Measurements from ENCODE around the gene OR2AE1. TPM values are rescaled to one million over a fixed set of nuclear protein-coding genes. Genes with fewer than 3 reads are reported as not detected.
A peak's percentile ranks its signal among the peaks of the same experiment; 100 is the strongest.

The OR2AE1 gene
- total and polyA plus RNA-seq, 2 of the 13 experiments (the other 11 are each of a cell fraction or from before 2014, with no cell fraction given) = not detected

DNA sequence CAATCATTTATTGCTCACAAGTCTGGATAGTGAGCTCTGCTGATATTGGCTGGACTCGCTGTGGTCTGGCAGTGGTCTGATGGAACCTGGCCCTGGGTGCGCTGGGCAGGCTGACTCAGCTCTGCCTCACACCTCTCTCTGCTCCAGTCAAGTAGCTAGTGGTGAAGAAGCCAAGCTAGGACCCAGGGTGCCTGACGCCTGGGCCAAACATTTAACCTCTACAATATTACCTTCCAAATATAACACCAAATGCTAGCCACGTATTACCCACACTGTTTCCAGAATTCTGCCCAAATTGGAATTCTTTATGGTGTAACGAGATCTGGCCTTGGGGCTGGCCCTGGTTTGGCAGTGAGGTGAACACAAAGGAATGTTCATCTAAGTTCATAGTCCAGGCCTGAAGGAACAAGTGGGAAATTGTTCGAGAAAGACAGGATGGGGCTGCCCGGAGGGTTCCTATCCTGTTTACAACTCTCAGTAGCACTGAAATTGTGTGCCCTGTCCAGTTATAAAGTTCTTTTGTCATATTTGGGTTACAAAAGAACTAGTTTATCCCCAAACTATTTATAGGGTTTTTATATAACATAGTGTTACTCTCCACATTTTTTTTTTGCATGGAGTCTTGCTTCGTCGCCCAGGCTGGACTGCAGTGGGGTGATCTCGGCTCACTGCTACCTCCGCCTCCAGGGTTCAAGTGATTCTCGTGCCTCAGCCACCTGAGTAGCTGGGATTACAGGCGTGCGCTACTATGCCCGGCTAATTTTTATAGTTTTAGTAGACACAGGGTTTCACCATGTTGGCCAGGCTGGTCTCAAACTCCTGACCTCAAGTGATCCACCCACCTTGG is 16.3 kb downstream of the OR2AE1 start (continued):
- TF ChIP-seq CREB1 (IDR thresholded peaks at IDR 0.05) (no peak), CREB1 (CRISPR knock-in tag; IDR thresholded peaks at IDR 0.05) (0 out of 2 replicates have a peak, but pooled peaks have one; percentile 38), KDM3A (CRISPR knock-in tag; IDR thresholded peaks at IDR 0.05; ENCODE audit: low read depth) (no peak), ZNF749 (CRISPR knock-in tag; IDR thresholded peaks at IDR 0.05; ENCODE audit: borderline replicate concordance) (no peak), BCL6 (CRISPR knock-in tag; IDR thresholded peaks at IDR 0.05) (peak; percentile 58), RNF2 (conservative IDR thresholded peaks at IDR 0.05; ENCODE audit: low read depth) (no peak), ZFX (CRISPR knock-in tag; IDR thresholded peaks at IDR 0.05; ENCODE audit: low read depth) (peak; percentile 39; the same call in 1 of the 2 replicates), EP300 (IDR thresholded peaks at IDR 0.05; ENCODE audit: low read depth in 2 of 2, low read length in 2 of 2) (peak in 1 of 2 experiments; percentile 86; a peak in 2 of 4 replicates), EP300 (CRISPR knock-in tag; IDR thresholded peaks at IDR 0.05; ENCODE audit: borderline replicate concordance) (peak; percentile 85; the same call in 1 of the 2 replicates), GATA4 (IDR thresholded peaks at IDR 0.05; ENCODE audit: borderline replicate concordance, low read depth) (peak; percentile 56; the same call in 1 of the 2 replicates), ZNF644 (CRISPR knock-in tag; IDR thresholded peaks at IDR 0.05; ENCODE audit: low read depth) (no peak; the same call in 1 of the 2 replicates), NFIC (IDR thresholded peaks at IDR 0.05; ENCODE audit: low read length) (0 out of 2 replicates have a peak, but pooled peaks have one; percentile 50), ESRRA (CRISPR knock-in tag; IDR thresholded peaks at IDR 0.05; ENCODE audit: low read depth) (no peak), TCF7 (IDR thresholded peaks at IDR 0.05; ENCODE audit: low read depth) (peak; percentile 26; the same call in 1 of the 2 replicates), SATB2 (CRISPR knock-in tag; IDR thresholded peaks at IDR 0.05) (no peak), FOXK1 (CRISPR knock-in tag; IDR thresholded peaks at IDR 0.05; ENCODE audit: borderline replicate concordance, low read depth) (peak; percentile 65; the same call in 1 of the 2 replicates), SIX4 (CRISPR knock-in tag; IDR thresholded peaks at IDR 0.05) (peak; percentile 73), FOXA3 (CRISPR knock-in tag; IDR thresholded peaks at IDR 0.05) (peak; percentile 70), SMARCC2 (IDR thresholded peaks at IDR 0.05) (0 out of 2 replicates have a peak, but pooled peaks have one; percentile 39), ZNF761 (CRISPR knock-in tag; conservative IDR thresholded peaks at IDR 0.05) (no peak), ZBTB38 (CRISPR knock-in tag; IDR thresholded peaks at IDR 0.05) (peak; percentile 62), KLF6 (CRISPR knock-in tag; IDR thresholded peaks at IDR 0.05) (0 out of 2 replicates have a peak, but pooled peaks have one; percentile 52)
- TF ChIP-seq, protein P1, sequence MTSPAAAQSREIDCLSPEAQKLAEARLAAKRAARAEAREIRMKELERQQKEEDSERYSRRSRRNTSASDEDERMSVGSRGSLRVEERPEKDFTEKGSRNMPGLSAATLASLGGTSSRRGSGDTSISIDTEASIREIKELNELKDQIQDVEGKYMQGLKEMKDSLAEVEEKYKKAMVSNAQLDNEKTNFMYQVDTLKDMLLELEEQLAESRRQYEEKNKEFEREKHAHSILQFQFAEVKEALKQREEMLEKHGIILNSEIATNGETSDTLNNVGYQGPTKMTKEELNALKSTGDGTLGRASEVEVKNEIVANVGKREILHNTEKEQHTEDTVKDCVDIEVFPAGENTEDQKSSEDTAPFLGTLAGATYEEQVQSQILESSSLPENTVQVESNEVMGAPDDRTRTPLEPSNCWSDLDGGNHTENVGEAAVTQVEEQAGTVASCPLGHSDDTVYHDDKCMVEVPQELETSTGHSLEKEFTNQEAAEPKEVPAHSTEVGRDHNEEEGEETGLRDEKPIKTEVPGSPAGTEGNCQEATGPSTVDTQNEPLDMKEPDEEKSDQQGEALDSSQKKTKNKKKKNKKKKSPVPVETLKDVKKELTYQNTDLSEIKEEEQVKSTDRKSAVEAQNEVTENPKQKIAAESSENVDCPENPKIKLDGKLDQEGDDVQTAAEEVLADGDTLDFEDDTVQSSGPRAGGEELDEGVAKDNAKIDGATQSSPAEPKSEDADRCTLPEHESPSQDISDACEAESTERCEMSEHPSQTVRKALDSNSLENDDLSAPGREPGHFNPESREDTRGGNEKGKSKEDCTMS (CRISPR knock-in tag; conservative IDR thresholded peaks at IDR 0.05) = no peak
- TF ChIP-seq, protein P2, sequence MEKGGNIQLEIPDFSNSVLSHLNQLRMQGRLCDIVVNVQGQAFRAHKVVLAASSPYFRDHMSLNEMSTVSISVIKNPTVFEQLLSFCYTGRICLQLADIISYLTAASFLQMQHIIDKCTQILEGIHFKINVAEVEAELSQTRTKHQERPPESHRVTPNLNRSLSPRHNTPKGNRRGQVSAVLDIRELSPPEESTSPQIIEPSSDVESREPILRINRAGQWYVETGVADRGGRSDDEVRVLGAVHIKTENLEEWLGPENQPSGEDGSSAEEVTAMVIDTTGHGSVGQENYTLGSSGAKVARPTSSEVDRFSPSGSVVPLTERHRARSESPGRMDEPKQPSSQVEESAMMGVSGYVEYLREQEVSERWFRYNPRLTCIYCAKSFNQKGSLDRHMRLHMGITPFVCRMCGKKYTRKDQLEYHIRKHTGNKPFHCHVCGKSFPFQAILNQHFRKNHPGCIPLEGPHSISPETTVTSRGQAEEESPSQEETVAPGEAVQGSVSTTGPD (CRISPR knock-in tag; IDR thresholded peaks at IDR 0.05) = peak; percentile 95
